ENCODE measurements around the gene VIPR2.
"Not testable (repeated sequence)": the region's sequence is repeated elsewhere in the genome, so short reads cannot be mapped to it uniquely, and the experiment has no call there.

Gene VIPR2

DNA sequence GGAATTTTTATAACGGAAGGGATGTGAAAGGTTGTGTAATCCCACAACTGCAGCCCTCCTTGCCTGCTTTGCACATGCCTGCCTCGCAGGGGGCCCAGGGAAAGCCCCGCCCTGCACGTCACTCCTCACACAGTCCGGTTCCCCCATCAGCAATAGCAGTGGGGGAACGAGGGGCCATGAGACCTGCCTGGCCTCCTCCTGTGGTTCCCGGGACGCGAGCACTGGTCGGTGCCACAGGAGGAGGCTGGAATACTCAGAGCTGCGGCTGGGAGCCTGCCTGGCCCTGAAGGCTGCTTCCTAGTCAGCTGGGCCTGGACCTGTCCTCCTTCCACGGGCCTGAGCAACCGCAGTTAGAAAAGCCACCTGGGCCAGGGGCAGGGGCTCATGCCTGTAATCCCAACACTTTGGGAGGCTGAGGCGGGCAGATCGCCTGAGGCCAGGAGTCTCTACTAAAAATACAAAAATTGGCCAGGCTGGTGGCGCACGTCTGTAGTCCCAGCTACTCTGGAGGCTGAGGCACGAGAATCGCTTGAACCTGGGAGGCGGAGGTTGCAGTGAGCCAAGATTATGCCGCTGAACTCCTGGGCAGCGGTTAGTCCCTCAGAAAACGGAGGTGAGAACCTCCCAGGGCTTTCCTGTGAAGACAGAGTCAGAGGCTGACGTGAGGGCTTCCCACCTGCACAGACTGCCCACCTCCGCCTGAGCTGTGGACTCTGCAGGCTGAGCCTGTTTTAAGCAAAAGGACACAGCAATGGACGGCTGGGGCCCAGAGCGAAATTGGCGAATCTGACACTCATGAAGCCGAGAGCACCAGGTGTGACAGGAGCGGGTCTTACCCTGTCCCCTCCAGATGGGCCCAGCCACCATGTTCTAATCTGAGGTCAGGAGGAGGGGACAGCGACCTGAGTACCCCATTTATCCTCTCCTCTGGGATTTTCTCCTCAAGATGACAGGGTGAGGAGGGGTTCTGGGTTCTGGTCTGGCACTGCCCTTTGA lies 52.9 kb downstream of the VIPR2 start:
- DNase-seq (ENCODE audit: low read depth in 2 of 2), result no peak

DNA sequence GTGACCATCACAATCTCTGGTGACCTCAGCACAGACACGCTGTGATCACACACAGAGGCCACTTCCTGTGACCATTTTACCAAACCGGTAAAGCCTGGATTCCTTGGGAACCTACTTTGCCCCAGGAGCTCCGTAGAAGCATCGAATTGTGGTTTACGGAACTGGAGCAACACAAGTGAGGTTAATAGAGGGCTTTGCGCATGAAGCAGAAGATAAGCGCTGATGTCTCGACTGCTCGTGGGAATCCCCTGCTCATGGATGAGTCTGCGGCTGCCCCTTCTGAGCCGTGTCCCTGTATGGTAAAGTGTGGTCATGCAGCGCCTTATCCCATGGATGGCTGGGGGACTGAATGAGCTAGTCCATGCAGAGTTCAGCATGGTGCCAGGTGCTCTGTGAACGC lies 53.6 kb downstream of the VIPR2 start:
- DNase-seq (ENCODE audit: low read depth in 2 of 2), result no peak

DNA sequence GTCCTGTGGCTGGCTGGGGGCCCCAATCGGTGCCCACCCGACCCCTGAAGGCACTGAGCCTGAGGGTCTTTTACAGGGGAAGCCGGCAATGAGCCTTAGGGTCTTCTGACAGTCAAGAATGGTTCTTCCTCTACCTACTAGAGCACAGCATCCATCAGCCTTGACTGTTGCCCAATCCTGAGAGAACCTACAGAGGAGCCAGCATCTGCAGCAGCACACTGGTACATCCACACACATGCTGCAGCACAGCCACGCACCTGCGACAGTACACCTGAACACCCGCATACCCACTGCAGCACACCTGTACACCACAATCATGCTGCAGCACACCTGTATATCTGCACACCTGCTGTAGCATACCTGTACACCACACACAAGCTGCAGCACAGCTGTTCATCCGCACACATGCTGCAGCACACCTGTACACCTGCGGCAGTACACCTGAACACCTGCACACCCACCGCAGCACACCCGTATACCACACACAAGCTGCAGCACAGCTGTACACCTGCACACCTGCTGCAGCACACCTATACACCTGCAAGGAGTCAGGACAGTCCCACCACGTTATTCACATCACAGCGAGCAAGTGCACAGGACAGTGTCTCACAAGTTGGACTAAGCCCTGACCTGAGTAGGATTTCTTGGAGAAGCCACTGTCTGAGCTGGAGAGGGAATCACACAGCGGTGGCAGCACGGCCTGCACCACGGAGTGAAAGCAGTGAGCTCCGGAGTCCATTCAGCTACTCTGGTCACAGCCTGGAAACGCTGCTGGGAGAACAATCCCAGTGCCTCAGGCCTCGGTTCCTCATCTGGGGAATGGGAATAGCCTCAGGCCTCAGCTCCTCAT lies 56.4 kb downstream of the VIPR2 start:
- DNase-seq (ENCODE audit: low read depth in 2 of 2), result no peak

DNA sequence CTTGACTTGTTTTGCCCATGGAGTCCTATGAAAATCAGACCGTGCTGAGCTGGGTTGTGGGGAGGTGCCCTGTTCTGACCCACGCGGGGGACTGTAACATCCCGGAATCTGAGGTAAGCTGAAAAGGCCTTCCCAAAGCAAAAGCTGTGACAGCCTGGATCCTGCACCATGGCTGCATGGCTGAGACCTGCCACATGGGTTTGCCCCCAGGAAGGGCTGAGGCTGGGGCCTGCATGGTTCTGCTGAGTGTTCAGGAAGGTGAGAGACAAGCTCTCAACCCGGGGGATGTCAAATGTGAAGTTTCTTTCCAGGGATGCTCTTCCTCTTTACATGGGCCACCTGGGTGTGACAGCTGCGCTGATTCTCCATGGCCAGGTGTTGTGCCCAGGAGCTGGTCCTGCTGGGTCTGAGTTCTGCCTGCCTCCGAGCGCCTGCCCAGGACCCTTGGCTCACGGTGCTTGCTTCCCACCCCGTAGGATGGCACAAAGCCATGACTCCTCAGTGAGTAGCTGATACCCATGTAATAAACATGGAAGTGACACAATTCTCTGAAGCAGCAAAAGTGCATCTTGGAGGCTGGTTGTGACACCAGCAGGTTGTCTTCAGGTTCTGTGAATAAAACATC lies 58.3 kb downstream of the VIPR2 start:
- DNase-seq (ENCODE audit: low read depth in 2 of 2), result no peak

DNA sequence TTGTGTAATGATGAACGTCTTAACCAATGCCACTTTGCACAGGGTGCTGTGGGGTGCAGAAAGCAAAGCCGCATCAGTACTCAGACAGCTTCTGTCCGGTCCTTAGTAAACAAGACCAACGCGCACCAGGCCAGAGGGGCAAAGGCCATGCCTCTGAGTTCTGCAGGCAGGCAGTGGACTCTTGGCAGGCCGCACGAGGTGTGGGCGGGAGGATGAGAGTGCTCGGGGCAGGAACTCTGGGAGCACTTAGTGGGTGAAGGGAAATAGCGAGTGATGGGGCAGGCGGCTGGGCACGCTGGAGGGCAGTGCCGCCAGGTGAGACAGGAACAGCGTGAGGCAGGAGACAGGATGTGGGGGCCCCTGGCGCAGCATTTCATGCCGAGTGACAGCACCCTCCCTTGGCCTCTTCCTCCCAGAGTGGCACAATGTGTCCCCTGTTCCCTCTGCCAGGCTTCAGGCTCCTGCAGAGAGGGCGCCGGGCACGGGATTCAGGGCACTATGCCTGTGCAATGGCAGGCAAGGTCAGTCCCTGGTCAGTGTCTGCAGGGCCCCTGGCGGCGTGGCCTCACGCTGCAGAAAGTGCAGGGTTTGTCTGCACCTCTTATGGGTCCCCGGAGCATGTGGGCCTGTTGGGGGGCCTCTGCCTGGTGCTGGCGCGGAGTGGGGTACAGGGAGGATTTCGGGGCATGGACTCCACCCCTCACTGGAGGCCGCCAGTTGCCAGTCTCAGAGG lies 60.4 kb downstream of the VIPR2 start:
- DNase-seq (ENCODE audit: low read depth in 2 of 2), result no peak

DNA sequence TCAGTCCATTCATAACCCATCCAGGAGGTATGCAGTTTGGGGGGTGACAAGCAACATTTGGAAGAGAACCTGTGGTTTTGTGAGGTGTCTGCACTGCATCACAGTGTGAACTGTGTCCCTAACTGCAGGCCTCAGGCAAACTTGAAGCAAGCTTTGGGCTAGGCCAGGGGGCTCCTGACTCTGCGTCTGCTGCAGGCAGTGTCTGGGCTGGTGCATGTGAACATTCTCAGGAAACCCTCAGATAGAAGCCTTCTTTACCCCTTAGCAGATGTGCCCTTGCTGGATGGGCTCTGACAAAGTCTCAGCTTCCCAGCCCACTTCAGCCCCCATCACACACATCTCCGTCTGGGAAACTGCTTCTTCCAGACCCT lies 61.0 kb downstream of the VIPR2 start:
- DNase-seq (ENCODE audit: low read depth in 2 of 2), result no peak

DNA sequence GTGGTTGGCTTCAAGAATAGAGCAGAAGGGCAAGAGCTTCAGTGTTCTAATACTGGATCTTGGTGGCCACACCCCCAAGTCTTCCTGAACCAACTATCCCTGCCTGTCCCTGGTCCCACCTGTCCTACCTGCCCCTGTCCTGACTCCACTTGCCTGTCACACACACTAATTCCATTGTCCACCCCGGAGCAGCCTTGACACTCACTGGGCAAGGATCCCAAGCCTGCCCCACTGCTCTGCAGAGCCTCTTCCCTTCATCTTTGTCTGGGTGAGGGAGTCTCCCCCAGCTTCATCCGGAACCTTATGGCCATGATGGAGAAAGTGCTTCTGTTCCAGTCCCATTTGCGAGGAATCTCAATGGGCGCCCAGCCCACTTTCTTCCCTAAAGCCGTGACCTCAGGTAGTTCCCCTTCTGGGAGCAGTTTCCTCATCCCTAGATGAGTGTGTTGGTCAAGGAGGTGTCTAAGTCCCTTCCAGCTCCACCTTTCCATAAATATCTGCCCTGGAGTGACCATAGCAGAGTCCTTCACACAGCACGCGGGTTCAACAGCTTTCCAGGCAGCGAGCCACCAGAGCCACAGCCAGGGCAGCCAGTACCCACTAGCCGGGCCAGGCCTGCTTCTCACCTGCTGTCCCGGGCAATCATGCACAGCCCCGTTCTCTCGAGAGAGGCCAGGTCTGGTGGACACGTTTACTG lies 61.5 kb downstream of the VIPR2 start:
- DNase-seq (ENCODE audit: low read depth in 2 of 2), result no peak

DNA sequence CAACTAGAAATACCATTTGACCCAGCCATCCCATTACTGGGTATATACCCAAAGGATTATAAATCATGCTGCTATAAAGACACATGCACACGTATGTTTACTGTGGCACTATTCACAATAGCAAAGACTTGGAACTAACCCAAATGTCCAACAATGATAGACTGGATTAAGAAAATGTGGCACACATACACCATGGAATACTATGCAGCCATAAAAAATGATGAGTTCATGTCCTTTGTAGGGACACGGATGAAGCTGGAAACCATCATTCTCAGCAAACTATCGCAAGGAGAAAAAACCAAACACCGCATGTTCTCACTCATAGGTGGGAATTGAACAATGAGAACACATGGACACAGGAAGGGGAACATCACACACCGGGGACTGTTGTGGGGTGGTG lies 62.6 kb downstream of the VIPR2 start:
- not testable (repeated sequence) for DNase-seq (ENCODE audit: low read depth in 2 of 2)

DNA sequence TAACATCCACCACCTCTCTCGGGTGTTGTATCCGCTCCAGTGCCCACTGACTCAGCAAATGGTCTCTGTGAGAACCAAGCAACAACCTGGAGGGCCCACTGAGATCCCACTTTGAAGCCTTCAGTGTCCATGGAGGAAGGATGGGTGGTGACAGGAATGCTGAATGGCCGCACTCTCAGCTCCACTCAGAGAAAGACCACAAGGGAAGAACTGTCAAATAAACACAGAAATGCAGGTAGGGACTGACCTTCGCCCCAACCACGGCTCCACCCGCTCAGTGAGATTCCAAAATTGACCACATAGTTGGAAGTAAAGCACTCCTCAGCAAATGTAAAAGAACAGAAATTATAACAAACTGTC lies 65.8 kb downstream of the VIPR2 start:
- no peak for DNase-seq (ENCODE audit: low read depth in 2 of 2)

DNA sequence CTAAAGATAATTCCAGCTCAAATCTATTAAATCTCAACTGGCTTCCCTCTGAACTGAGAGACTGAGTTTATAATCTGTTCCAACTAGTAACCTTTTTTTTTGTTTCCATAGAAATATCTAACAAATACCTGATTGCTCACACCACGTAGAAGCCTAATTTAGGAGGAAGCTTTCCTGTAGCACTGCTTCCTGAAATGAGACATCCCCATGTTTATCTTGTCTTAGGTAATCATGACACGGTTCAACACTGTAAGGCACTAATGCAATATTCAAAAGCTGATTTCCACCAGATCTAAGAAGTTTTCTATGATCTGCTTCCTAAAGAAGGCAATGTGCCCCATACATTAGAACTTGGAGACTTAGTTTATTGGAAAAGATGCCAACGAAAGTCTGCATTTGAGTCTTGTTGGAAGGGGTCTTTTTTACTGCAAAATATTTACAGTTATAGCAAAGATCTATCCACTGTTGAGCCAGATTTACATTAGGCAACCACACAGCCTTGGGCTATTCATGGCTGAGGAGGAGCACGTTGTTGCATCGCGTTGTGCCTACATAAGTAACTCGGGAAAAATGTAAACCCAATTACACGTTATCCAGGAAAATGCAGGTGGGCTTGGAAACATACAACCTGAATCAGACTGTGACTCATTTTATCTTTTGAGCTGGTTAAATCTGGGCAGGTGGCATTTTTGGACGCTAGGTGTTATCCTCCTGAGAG lies 66.3 kb downstream of the VIPR2 start:
- DNase-seq (ENCODE audit: low read depth in 2 of 2), result no peak

DNA sequence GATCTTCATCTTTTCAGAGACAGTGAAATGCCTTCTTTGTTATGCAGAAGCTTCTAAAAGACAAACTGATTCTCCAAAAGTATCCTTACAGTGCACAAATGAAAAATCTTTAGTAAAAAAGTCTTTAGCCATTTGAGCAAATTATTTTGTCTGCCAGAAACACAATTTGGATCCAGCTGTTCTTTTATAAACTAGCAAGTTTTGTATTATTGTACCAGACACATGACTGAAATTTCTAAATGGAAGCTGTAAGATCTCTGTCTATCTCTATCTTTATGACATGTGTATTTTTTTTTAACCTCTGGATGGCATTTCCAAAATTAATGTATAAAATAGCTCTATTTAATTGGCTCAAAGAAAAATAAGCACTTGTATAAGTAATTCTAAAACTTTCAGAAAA lies 68.3 kb downstream of the VIPR2 start:
- DNase-seq (ENCODE audit: low read depth in 2 of 2), result no peak

DNA sequence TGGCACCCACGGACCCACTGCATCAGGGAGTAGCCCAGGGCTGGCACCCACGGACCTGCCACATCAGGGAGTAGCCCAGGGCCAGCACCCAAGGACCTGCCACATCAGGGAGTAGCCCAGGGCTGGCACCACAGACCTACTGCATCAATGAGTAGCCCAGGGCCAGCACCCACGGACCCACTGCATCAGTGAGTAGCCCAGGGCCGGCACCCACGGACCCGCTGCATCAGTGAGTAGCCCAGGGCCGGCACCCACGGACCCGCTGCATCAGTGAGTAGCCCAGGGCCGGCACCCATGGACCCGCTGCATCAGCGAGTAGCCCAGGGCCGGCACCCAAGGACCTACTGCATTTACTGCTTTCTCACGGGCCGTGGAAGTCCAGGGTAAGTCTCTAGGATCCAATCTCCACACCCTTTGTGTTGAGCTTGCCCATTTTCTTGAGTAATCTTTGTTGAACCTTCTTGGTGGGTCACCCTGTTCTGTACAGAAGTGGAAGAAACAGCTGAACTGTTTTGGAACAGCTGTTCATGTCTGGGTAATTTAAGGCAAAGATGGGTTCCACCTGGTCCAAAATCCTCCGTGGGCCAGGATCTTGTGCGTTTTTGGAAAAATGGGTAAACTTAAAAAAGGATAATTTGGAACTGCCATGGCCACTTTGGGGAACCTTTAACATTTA lies 69.0 kb downstream of the VIPR2 start:
- no peak for DNase-seq (ENCODE audit: low read depth in 2 of 2)

DNA sequence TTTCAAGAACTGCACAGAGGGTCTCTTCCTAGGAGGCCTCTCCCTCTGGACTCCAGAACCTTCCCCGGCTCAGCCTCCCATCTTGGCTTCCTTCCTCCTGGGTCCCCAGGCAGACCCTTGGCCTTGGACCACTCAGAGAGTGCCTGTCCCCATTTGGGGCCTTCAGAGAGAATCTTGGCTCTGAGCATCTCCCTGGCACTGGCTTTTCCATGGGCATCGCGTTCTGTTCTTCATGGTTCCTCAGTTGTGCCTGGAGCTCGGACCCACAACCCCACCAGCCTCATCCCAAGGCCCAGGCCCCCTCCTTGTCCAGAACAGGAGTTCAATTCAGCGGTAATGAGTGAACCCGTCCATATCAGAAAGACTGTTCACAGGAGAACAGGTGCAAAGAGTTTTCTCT lies 73.4 kb downstream of the VIPR2 start:
- no peak for DNase-seq (ENCODE audit: low read depth in 2 of 2)

DNA sequence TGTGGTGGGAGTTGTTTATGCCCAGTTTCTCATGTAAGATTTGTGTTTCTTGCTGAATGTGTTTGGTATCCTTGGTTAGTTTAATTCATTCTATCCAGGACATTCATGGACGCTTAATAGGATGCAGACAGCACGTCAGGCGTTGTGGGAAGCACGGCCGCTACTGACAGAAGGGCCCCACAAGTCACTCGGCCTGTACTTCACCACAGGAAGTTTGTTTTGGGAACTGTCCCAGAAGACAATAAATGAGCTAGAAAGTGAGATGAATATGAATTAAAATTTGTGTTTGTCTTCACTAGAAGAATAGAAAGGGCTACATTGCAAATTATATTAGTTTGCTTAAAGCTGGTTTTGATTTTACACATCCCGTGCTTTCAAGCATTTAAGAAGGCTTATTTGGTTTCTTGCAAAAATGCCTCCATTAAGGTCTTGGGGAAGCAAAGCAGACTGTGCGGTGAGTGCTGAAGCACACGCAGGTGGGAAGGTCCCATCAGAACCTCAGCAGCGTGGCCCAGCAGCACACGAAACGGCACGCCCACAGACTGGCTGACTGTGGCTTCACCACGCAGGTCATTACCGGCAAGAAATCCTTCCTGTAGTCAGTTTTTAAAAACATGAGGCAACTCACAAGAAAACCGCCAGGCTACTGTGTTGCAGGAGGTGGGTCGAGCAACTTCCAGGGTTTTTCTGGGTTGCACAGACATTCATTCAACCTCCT lies 74.1 kb downstream of the VIPR2 start:
- no peak for DNase-seq (ENCODE audit: low read depth in 2 of 2)

DNA sequence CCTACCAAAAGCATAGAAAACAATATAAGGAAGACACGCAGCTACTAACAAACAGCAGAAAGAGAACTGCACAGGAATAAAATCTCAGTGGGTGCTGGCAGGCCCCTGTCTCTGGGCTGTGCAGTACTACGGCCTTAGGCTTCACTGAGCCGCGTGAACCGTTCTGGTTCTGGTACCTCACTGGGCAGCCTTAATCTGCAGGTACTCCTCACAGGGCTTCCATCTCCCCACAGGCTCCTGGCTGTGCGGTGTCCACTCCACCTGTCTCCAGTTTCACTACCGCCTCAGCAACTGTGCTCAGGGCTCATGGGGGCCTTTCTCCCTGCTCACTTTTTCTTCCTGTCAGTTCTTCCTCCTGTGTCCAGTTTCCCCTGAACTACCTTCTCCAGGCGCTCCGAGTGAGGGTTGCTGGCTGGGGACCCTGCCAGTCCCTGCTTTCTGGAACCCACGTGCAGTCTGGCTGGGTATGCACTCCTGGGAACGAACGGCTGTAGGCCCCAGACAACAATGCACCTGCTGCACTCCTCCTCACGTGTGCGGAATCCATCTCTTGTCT lies 75.7 kb downstream of the VIPR2 start:
- DNase-seq (ENCODE audit: low read depth in 2 of 2), result no peak

DNA sequence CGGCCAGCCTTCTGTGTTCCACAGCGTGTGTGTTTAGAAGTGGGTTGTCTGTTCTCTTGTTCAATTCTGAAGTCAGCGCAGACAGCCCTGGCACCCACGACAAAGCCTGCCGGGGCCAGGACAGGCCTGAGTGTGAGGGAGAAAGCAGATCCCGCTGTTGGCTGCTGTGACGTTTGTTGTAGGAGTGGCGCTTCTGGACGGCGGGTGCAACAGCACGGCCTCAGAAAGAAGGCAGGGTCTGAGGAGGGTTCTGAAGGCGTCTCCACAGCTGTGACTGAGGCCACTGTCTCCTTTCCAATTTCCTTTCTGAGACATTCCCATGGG lies 76.2 kb downstream of the VIPR2 start:
- DNase-seq (ENCODE audit: low read depth in 2 of 2), result no peak

DNA sequence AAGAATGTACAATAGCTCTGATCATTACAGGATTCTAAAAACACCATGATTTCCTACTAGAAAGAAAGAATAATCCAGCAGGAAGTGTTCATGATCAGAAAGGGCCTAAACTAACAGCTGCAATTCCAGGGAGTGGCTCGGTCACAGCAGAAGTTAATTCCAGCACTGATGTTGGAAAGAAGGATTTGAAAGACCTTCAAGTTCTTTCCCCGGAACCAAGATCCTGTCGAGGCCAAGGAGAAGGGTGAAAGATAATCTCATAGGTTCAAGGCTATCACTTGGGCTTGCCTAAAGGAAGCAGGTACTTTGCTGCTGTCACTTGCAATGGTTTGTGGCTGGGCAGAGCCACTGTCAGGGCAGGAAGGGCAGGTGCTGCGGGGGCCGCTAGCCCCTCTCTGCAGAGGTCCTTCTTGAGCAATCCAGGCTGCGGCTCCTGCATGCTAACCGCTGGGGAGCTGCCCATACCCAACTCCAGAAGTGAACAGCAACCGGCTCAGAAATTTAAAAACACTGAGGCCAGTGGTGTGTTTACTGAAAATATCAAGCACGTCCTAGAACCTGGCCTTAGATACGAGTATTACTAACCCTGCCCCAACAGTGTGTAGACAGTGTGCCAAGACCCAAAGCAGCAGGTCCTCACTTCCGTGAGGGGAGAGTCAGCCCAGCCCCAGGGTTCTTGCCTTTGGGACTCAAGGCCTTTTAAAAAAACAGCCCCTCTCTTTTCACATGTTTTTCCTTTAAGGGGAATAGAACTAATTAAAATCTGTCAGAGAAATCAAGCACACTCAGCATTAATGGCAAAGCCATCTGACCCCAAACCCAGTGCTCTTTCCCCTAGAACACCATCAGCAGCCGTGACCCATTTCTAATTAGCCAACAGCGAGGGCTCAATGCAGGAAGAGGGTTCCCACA lies 76.8 kb downstream of the VIPR2 start:
- no peak for DNase-seq (ENCODE audit: low read depth in 2 of 2)

Data from fibroblast of skin of left quadriceps (primary cell).